ENCODE measurements around the gene AGBL1.
"Not testable (repeated sequence)": the region's sequence is repeated elsewhere in the genome, so short reads cannot be mapped to it uniquely, and the experiment has no call there.

Gene AGBL1

GRCh38 chr15:86506401-86506800 is 426.7 kb downstream of the AGBL1 start:
- no peak for DNase-seq (ENCODE audit: low spot score)

GRCh38 chr15:86515625-86516024 is 436.0 kb downstream of the AGBL1 start:
- DNase-seq (ENCODE audit: low spot score): no peak

- DNase-seq (ENCODE audit: low spot score): no peak
Measured at GRCh38 chr15:86522721-86523120, 443.1 kb downstream of the AGBL1 start.

- no peak for DNase-seq (ENCODE audit: low spot score)
Measured at GRCh38 chr15:86526938-86527690, 447.4 kb downstream of the AGBL1 start.

- not testable (repeated sequence) for DNase-seq (ENCODE audit: low spot score)
Measured at GRCh38 chr15:86528094-86528493, 448.4 kb downstream of the AGBL1 start.

GRCh38 chr15:86538141-86538540 is 458.5 kb downstream of the AGBL1 start:
- no peak for DNase-seq (ENCODE audit: low spot score)

GRCh38 chr15:86540840-86541467 is 461.3 kb downstream of the AGBL1 start:
- no peak for DNase-seq (ENCODE audit: low spot score)

GRCh38 chr15:86541540-86541939 is 461.9 kb downstream of the AGBL1 start:
- no peak for DNase-seq (ENCODE audit: low spot score)

- no peak for DNase-seq (ENCODE audit: low spot score)
Measured at GRCh38 chr15:86550075-86550474, 470.4 kb downstream of the AGBL1 start.

- no peak for DNase-seq (ENCODE audit: low spot score)
Measured at GRCh38 chr15:86553108-86553507, 473.4 kb downstream of the AGBL1 start.

- DNase-seq (ENCODE audit: low spot score): no peak
Measured at GRCh38 chr15:86555098-86555497, 475.4 kb downstream of the AGBL1 start.

GRCh38 chr15:86555939-86556338 is 476.3 kb downstream of the AGBL1 start:
- no peak for DNase-seq (ENCODE audit: low spot score)

- DNase-seq (ENCODE audit: low spot score): no peak
Measured at GRCh38 chr15:86556396-86557017, 476.8 kb downstream of the AGBL1 start.

GRCh38 chr15:86557018-86557550 is 477.4 kb downstream of the AGBL1 start:
- no peak for DNase-seq (ENCODE audit: low spot score)

GRCh38 chr15:86558252-86558651 is 478.6 kb downstream of the AGBL1 start:
- DNase-seq (ENCODE audit: low spot score): no peak

GRCh38 chr15:86558686-86559085 is 479.0 kb downstream of the AGBL1 start:
- no peak for DNase-seq (ENCODE audit: low spot score)

- DNase-seq (ENCODE audit: low spot score): no peak
Measured at GRCh38 chr15:86568378-86568777, 488.7 kb downstream of the AGBL1 start.

GRCh38 chr15:86570738-86571137 is 491.1 kb downstream of the AGBL1 start:
- DNase-seq (ENCODE audit: low spot score): no peak

GRCh38 chr15:86571873-86572272 is 492.2 kb downstream of the AGBL1 start:
- DNase-seq (ENCODE audit: low spot score): no peak

GRCh38 chr15:86572368-86572841 is 492.7 kb downstream of the AGBL1 start:
- DNase-seq (ENCODE audit: low spot score): no peak

GRCh38 chr15:86573476-86573875 is 493.8 kb downstream of the AGBL1 start:
- no peak for DNase-seq (ENCODE audit: low spot score)

GRCh38 chr15:86588413-86588812 is 508.7 kb downstream of the AGBL1 start:
- no peak for DNase-seq (ENCODE audit: low spot score)

- no peak for DNase-seq (ENCODE audit: low spot score)
Measured at GRCh38 chr15:86590461-86590860, 510.8 kb downstream of the AGBL1 start.

All from putamen (tissue), 1 donor.